Gastrocnemius medialis (tissue), 4 donors: ENCODE results near the gene CCNL1. TPM values are rescaled to one million over a fixed set of nuclear protein-coding genes. Genes with fewer than 3 reads are reported as not detected.

ENCODE experiments used
- ATAC-seq, 2 donors: fragments of 150-250 bp; one replicate each; pipeline ENCODE4 v1.9.1; 2016
- DNase-seq, 2 donors: peaks; one replicate each; pipeline ENCODE4 v3.0.0-alpha.2; 2019
- H3K27ac ChIP-seq, 4 donors: fragments of 200-600 bp; sonication (generic); 1 replicate in 1 of 4; 2 replicates in 3 of 4; pipeline ENCODE4 v1.5.1; 2016 to 2018; ENCODE audit warnings: mild to moderate bottlenecking in 2 of 4, moderate library complexity in 1 of 4
- H3K27me3 ChIP-seq, 3 donors: fragments of 200-600 bp; sonication (generic) in 2 of 3; 1 replicate in 1 of 3; 2 replicates in 2 of 3; pipeline versions ENCODE4 v1.5.1 to v1.6.0; 2016 to 2019; ENCODE audit warnings: mild to moderate bottlenecking in 1 of 3, moderate library complexity in 1 of 3
- H3K36me3 ChIP-seq, 2 donors: fragments of 200-600 bp; sonication (generic) in 1 of 2; one replicate each; pipeline ENCODE4 v1.5.1; 2017 to 2018
- H3K4me1 ChIP-seq, 2 donors: fragments of 200-600 bp; sonication (generic) in 1 of 2; one replicate each; pipeline ENCODE4 v1.5.1; 2016 to 2017; ENCODE audit warnings: mild to moderate bottlenecking in 2 of 2
- H3K4me3 ChIP-seq, 4 donors: fragments of 200-600 bp; sonication (generic) in 3 of 4; 1 replicate in 1 of 4; 2 replicates in 3 of 4; pipeline ENCODE4 v1.5.1; 2016 to 2019; ENCODE audit warnings: mild to moderate bottlenecking in 2 of 4
- H3K9me3 ChIP-seq, 3 donors: fragments of 200-600 bp; sonication (generic) in 2 of 3; 1 replicate in 1 of 3; 2 replicates in 2 of 3; pipeline ENCODE4 v1.5.1; 2016 to 2019
- POLR2A ChIP-seq, 2 donors: fragments of 450-650 bp; IDR thresholded peaks; one replicate each; pipeline ENCODE4 v1.6.1; 2017; ENCODE audit warnings: antibody characterized with exemption in 2 of 2, mild to moderate bottlenecking in 2 of 2, moderate library complexity in 2 of 2
- in situ Hi-C, 4 donors: fragments of 200-750 bp; cut with MboI; loops; one replicate each; pipeline versions ENCODE4 v1.15.0 to v1.8.0; 2017; ENCODE audit warnings: low sequenced_read_pairs in 4 of 4
- intact Hi-C: fragments of 100-400 bp; cut with DNase I; formaldehyde crosslinking; loops from one replicate; pipeline ENCODE4 v1.15.1; 2023; ENCODE audit warnings: low total_unique reads
- total RNA-seq, 4 donors: library from RNA; depleted of rRNA; stranded (reverse); fragments of >200 nt; gene quantifications; one replicate each; pipeline versions ENCODE4 v1.1.0 to v1.2.3, GENCODE V29; 2016
- TF ChIP-seq, protein P1 (sequence below), 5 experiments: fragments of 450-650 bp in 3 of 5; fragments of 200-600 bp in 2 of 5; sonication (generic) in 2 of 5; IDR thresholded peaks in 4 of 5; conservative IDR thresholded peaks in 1 of 5; 1 replicate in 4 of 5; 2 replicates in 1 of 5; pipeline ENCODE4 v1.5.1; 2016 to 2019; ENCODE audit warnings: antibody characterized with exemption in 5 of 5, mild to moderate bottlenecking in 3 of 5, moderate library complexity in 3 of 5

Gene CCNL1
- total RNA-seq, 4 donors from 2014 or later: 34.3 to 110 (median 41.3) TPM

DNA sequence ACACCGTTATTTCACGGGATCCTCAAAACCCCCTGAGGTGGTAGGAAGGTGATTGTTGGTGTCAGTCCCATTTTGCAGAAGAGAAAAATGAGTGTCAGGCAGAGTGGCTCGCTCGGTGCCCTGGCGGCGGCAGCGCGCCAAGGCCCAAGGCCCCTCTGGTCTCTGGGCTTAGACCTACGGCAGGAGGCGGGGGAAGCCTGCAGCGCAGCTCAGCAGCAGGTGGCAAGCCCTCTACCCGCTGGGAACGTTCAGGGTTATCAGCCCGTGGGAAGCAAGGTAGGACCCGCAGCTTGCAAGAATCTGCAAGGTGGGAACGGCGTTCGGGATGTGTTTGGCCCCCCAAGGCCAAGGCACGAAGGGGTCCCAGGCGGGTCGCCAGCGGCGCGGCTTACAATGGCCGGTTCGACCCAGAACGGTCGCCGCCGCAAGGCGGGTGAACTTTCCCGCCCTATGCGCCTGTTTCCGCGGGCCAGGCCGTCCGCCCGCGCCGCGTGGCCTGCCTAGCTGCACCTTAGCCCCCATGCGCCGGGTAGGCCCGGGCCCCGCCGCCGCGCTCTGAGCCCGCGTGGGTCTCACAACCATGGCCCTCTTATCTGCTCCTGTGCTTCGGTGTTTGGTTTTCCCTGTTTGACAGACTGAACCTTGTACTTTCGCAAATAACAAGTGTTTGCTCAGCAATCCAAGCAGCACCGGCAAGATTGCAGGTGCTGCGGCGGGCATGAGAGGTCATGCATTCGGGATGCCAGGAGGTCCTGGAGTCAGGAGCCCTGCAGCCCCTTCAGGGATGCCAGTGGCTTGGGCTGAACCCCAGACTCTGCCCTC, 39.7 kb downstream of the CCNL1 start:
- no peak for ATAC-seq

DNA sequence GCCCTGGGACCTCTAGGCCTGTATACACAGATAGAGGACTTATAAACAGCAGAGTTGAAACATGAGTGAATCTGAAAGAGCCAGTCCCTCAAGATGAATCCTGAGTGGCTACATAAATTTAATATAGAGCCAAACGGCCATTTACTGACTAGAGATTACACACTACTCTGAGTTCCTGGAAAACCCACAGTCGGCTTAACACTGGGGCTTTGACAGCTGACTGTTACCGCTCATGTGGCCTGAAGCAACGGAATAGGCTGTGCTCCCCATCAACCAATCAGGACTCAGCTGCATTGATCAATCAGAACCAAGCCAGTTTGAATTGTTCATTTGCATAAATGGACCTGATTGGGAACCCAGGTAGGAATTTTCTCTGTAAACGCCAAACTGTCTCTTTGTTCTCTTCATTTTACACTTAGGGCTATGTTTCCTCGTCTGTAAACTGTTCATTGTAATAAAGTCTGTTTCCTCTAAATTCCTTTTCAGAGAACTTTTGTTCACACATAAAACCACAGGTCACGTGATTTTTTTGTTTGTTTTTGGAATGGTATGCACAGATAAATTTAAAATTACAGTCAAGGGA, 40.5 kb downstream of the CCNL1 start:
- Histone ChIP-seq H3K4me3 (no peak overlapping the region), H3K27ac (no peak overlapping the region), H3K9me3 (no peaks in the 10 kb centered on the region), H3K27me3 (no peaks in the 10 kb centered on the region), H3K4me1 (peaks cover 14 to 18% of the 10 kb centered on the region in 2 donors), H3K36me3 (no peaks in the 10 kb centered on the region)
- in situ Hi-C loops (no loop called here), intact Hi-C loops (no loop called here)
- ATAC-seq (no peak), DNase-seq (no peak)
- TF ChIP-seq, protein P1, sequence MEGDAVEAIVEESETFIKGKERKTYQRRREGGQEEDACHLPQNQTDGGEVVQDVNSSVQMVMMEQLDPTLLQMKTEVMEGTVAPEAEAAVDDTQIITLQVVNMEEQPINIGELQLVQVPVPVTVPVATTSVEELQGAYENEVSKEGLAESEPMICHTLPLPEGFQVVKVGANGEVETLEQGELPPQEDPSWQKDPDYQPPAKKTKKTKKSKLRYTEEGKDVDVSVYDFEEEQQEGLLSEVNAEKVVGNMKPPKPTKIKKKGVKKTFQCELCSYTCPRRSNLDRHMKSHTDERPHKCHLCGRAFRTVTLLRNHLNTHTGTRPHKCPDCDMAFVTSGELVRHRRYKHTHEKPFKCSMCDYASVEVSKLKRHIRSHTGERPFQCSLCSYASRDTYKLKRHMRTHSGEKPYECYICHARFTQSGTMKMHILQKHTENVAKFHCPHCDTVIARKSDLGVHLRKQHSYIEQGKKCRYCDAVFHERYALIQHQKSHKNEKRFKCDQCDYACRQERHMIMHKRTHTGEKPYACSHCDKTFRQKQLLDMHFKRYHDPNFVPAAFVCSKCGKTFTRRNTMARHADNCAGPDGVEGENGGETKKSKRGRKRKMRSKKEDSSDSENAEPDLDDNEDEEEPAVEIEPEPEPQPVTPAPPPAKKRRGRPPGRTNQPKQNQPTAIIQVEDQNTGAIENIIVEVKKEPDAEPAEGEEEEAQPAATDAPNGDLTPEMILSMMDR (IDR thresholded peaks at IDR 0.05 in 4 of 5, conservative IDR thresholded peaks at IDR 0.05 in 1 of 5): no peak

More for the DNA sequence above, 39.7 kb downstream of the CCNL1 start:
- Histone ChIP-seq H3K9me3 (no peaks in the 10 kb centered on the region), H3K4me3 (no peak overlapping the region), H3K36me3 (no peaks in the 10 kb centered on the region), H3K4me1 (peaks cover 13 to 14% of the 10 kb centered on the region in 2 donors), H3K27ac (no peak overlapping the region), H3K27me3 (no peaks in the 10 kb centered on the region)
- in situ Hi-C loops (no loop called here), intact Hi-C loops (no loop called here)
- TF ChIP-seq, protein P1 (IDR thresholded peaks at IDR 0.05 in 4 of 5, conservative IDR thresholded peaks at IDR 0.05 in 1 of 5): no peak
- no peak for TF ChIP-seq POLR2A (IDR thresholded peaks at IDR 0.05)
- no peak for DNase-seq

DNA sequence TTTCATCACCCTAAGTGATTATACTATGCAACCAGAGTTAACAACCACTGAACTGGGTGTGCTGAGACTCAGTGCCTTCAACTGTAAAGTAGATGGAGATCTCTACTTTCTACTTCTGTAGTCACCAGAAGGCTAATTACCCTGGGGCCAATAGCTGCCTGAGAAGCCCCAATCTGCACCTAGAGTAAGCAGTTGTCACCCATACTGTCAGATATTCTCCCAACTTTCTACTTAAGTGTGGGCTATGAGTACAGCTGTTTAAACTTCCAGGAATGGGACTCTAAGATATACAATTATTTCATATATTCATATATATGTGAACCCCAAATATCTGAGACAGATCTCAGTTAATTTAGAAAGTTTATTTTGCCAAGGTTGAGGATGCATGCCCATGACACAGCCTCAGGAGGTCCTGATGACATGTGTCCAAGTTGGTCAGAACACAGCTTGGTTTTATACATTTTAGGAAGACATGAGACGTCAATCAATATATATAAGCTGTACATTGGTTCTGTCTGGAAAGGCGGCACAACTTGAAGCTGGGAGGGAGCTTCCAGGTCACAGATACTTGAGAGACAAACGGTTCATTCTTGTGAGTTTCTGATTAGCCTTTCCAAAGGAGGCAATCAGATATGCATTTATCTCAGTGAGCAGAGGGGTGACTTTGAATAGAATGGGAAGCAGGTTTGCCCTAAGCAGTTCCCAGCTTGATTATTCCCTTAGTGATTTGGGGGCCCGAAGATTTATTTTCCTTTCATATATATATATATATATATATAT, 41.9 kb downstream of the CCNL1 start:
- intact Hi-C loops: no loop called here
- H3K27ac ChIP-seq: no peak overlapping the region
- in situ Hi-C loops: no loop called here
- no peak for ATAC-seq
- TF ChIP-seq POLR2A (IDR thresholded peaks at IDR 0.05): no peak
- TF ChIP-seq, protein P1 (IDR thresholded peaks at IDR 0.05 in 4 of 5, conservative IDR thresholded peaks at IDR 0.05 in 1 of 5): no peak
- H3K36me3 ChIP-seq: no peaks in the 10 kb centered on the region
- no peaks in the 10 kb centered on the region for H3K9me3 ChIP-seq
- no peak for DNase-seq
- peaks cover 14 to 18% of the 10 kb centered on the region in 2 donors for H3K4me1 ChIP-seq
- no peak overlapping the region for H3K4me3 ChIP-seq
- H3K27me3 ChIP-seq: no peaks in the 10 kb centered on the region

DNA sequence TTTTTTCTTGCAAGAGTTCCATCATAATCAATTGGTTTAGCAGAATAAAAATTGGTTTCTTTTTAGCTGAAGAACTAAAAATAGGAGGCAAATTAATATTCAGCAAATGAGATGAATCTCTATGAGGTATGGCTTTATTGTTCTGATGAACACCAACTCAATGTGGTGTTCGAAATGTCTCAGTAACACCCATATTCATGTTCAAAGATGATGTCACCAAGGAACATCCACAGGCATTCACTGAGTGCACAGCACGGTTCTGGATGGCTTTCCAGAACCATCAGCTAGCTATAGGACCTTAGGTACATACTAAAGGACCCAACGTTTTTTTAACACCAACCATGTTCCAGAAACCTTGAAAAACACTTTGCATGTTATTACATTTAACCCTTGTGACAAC, 42.7 kb downstream of the CCNL1 start:
- in situ Hi-C loops (no loop called here), intact Hi-C loops (no loop called here)
- Histone ChIP-seq H3K36me3 (no peaks in the 10 kb centered on the region), H3K4me1 (peaks cover 14 to 18% of the 10 kb centered on the region in 2 donors), H3K4me3 (no peak overlapping the region), H3K27ac (no peak overlapping the region), H3K9me3 (no peaks in the 10 kb centered on the region), H3K27me3 (no peaks in the 10 kb centered on the region)
- ATAC-seq (no peak), DNase-seq (no peak)
- no peak for TF ChIP-seq POLR2A (IDR thresholded peaks at IDR 0.05)
- TF ChIP-seq, protein P1 (IDR thresholded peaks at IDR 0.05 in 4 of 5, conservative IDR thresholded peaks at IDR 0.05 in 1 of 5): no peak
